GM19099 (cell line): ENCODE measurements around the gene GPR132.

Experiments
- POLR2A ChIP-seq: IDR thresholded peaks from 3 replicates; pipeline ENCODE4 v1.6.1; 2011; ENCODE audit warnings: low read depth; ENCODE audit not compliant: insufficient read length; ENCODE audit errors: extremely low read depth

The GPR132 gene

DNA sequence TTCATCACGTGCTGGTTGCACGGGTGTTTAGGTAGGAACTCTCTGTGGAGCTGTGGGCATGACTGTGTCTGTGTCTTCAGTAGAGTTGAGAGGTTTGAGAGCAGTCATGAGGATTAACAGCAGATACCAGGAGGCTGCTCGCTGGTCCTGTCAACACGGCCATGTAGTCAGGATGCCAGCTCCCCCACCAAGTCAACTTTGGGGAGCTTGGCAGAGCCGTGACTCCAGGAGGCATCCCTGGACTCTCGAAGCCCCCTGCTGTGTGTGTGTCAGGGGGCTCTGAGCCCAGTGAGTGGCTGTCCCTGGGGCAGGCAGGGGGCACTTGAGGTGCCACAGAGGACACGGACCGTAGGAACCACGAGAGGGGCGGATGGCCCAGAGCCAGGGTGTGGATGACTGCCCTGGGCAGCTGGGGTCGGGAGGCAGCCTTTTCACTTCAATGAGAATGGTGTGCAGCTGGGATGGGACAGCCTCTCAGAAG is 7.2 kb upstream of the GPR132 start:
- no peak for TF ChIP-seq POLR2A

DNA sequence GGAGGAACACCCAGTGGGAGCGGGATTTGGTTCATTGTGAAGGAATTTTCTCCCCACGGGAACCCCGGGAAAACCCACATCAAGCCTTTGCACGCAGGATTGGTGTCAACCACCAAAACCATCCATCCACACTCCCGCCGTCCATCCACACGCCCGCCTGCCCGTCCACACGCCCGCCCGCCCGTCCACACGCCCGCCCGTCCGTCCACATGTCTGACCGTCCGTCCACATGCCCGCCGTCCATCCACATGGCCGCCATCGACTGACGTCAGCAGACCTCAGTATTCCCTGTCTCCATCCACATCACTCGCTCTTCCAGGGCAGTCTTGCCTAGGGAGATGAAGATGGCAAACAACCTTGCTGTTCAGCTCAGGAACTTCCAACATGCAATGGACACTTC is 6.7 kb upstream of the GPR132 start:
- TF ChIP-seq POLR2A = no peak

DNA sequence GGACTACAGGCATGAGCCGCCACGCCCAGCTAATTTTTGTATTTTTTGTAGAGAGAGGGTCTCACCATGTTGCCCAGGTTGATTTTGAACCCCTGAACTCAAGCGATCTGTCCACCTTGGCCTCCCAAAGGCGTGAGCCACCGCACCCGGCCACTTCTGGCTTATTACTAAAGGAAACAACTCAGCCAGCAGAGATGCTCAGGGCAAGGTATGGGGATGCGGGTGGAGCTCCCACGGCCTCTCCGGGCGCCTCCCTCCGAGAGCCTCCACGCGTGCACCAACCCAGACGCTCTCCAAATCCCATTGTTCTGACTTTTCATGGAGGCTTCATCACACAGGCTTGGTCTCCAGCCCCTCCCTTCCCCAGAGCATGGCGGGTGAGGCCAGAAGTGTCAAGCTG is 6.1 kb upstream of the GPR132 start:
- no peak for TF ChIP-seq POLR2A

DNA sequence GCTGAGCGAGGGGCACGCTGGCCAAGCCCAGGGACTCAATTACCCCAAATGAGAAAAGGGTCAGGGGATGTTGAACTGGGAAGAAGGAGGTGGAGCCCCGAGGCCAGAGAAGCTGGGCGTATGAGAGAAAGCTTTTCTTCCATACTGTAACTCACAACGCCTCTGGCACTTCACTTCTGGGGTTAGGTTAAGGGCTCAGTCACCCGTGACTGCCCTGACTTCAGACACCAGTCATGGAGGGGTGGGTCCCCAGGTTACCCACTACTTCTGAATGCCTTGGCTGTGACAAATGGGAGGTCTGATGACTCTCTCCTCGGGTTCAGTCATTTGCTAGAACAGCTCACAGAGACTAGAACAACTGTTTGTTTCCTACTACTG is 5.5 kb upstream of the GPR132 start:
- TF ChIP-seq POLR2A = peak; percentile 35

DNA sequence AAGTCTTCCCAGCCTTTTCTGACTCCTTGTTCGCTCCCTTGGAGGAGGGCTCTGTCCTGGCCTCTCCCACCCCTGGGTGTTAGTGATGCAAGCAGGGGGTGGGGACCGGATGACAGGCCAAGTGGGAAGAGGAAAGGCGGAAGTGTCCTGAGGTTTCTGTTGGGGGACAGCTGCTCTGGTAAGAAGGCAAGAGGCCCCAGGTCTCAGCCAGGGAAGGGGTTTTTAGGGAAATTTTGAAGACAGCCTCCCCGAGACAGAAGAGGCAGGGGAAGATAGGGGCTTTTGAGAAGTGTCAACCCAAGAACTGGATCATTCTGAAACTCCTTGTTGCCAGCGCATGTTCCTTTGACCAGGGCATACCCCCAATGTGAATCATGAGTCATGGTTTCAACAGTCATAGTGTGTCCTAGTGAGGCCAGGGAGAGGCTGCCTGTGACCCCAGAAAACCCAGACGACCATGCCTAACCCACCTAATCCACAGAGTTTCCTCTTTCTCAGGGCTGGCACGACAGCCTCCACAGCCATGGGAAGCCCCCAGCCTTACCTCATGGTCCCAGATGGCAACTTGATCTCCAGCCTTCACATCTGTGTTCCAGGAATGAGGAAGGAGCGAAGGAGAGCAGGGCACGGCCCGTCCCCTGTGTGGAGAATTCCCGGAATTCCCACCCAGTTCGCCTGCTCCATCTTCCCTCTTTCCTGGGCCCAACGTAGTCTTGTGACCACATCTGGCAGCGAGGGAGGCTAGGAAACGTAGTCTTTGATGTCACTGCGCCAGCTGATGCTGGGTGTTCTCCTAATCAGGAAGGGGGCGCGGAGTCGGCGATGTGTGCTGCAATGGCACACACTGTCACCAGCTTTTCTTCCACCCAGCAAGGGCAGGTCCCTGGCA is 4.9 kb upstream of the GPR132 start:
- peak; percentile 29 for TF ChIP-seq POLR2A

DNA sequence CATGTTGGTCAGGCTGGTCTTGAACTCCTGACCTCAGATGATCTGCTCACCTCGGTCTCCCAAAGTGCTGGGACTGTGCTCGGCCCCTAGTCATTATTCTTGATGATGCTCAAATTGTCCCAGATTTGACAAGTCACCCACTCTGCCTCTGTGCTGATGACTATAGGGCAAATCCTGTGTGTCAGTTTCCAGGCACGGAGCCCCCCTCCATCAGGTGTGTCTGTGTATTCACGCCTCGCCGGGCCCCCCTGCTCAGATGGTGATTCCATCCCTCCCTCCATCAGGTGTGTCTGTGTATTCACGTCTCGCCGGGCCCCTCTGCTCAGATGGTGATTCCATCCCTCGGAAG is 4.3 kb upstream of the GPR132 start:
- TF ChIP-seq POLR2A = no peak

DNA sequence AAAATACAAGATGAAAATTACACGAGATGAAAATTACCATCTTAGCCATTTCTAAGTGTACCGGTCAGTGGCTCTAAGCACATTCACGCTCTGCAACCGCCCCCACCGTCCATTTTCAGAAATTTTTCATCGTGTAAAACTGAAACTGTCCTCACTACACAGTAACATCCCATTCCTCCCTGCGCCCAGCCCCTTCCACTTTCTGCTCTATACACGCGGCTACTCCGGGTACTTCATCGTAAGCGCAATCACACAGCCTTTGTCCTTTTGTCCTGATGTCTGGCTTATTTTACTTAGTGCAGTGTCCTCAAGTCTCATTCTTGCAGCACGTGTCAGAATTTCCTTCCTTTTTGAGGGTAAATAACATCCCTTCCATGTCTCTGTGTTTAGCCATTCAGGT is 3.6 kb upstream of the GPR132 start:
- peak; percentile 48 for TF ChIP-seq POLR2A

DNA sequence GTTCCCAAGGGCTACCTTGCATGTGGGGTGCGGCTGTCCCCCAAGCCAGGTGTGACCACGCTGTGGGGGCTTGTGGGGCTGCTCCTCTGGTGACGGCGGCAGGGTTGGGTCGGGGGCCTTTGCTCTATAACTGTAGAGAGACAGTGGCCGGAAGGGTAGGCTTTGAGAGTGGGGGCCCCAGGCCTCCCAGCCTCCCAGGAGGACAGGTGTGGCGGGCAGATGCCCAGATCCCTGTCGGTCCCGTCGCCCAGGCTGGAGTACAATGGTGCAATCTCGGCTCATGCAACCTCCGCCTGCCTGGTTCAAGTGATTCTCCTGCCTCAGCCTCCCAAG is 2.7 kb upstream of the GPR132 start:
- no peak for TF ChIP-seq POLR2A

DNA sequence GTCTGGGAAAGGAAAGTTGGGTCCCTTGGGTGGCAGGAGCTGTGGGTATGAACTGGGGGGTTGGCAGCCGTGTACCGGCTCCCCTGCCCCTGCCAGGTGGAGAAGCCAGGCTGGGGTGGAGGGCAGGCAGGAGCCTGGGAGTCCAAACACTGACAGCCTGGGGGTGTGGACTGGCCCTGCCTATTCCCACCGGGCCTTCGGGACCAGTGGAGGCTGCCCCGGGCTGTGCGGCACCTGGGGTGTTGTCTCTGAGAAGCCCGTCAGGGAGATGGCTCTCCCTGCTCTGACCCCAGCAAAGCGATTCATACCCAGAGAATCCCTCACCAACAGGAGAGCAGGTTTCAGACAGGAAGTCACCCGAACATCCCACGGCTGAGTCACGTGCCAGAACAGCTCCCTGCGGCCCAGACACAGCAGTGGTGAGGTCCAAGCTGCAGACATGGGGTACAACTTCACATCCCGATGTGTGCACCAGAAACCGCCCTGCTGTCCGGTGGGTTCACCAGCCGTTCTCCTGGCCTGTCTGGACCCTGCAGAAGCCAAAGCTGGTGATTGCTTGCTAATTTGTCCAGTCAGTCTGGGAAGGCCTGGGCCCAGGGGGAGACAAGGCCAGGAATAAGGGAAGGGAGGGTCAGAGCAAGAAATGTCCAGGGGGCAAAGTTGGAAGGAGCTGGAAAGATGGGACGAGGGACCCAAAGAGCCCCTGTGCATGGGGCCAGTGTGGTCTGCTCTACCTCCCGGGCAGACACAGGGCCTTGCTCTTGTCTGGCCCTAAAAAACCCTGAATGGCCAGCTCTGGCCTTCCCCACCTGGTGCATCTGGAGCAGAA is 2.1 kb upstream of the GPR132 start:
- peak; percentile 57 for TF ChIP-seq POLR2A

DNA sequence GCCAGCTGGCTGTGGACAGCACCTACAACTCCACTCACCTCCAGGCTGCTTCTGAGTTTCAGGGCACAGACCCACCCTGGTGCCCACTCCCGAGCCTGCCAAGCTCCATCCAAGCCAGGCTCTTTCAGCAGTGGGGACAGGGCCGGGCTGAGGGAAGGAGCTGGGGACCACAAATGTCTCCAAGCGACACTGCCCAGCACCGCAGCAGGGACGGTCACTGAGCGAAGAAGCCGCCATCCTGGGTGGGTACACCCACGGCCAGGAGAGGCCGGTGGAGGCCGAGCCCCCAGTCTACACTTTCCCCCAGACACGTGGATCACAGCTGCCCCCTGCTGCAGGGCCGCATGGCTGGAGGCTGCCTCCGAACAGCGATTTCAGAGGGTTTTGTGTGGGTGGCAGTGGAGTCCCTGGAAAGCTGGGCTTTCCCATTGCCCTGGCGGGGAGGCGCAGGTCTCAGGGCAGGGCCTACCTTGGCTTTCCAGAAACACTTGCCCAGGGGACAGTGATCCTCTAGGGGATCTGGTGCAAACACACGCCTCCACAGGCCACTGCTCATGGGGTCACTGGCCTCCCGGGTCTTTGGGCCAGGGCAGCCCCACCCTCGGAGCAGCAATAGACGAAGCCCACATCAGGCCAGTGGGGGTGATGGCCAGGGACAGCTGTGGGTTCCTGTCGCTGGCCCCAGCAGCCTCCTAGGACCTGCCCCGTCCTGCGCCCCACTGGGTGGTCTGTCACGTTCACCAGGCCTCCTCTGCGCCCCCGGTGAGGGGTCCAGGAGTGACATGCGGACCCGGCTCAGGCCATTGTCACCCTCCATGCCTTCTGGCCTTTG is 1.2 kb upstream of the GPR132 start:
- TF ChIP-seq POLR2A = peak; percentile 44

DNA sequence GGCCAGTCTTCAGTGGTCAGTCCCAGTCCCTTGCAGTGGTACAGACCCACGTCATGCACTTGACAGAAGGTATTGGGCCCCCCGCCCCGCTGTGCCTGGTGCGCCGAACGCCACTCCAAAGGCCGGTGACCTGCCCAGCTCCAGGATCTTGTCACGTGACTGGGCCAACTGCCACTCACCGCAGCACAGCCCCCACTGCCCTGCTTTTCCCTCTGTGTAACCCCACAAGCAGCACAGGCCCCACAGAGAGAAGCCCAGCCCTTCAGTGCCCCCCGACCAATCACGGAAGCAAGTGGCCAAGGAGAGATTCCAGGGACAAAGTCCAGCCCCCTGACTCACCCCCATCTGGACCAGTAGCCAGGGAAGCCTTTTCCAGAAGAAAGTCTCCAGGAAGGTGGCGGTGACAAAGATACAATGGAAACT is 498 bp downstream of the GPR132 start:
- no peak for TF ChIP-seq POLR2A

DNA sequence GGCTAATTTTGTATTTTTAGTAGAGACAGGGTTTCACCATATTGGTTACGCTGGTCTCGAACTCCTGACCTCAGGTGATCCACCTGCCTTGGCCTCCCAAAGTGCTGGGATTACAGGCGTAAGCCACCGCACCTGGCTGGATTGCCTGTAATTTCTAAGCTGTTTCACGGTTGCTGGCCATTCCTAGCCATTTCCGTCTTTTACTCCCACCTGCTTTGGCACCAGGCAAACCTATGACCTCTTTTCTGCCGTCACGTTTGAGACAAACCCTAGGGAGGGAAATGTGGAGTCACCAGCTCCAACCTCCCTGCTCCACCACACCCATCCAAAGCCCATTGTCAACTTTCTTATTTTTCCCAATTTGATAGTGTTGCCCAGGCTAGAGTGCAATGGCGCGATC is 1.2 kb downstream of the GPR132 start:
- TF ChIP-seq POLR2A = no peak

DNA sequence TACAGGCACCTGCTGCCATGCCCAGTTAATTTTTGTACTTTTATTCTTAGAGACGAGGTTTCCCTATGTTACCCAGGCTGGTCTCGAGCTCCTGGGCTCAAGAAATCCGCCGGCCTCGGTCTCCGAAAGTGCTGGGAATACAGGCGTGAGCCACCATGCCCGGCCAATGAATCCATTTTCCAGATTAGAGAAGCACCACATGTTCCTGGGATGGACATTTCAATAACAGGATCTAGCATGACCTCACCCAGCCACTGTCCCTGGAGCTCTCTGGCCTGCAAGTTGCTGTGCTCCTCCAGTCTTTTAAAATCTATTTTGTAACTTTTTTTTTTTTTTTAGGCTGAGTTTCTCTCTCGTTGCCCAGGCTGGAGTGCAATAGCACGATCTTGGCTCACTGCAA is 2.2 kb downstream of the GPR132 start:
- peak; percentile 26 for TF ChIP-seq POLR2A

DNA sequence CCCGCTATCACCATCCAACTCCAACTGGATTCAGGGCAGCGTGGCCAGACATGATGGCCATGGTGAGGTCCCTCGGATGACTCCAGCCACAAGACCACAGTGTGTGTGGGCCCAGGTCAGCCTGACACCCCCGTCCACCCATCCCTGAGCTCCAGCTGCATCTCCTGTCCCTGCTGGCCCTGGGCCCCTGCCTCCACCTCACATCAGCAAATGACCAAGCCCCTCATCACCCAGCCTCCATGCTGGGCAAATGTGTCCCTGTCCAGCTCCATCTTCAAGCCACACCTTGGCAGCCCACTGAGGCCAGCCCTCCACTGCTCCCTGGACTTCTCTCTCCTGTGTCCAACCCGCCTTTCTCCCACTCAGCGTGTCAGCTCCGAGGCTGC is 3.2 kb downstream of the GPR132 start:
- TF ChIP-seq POLR2A = no peak

DNA sequence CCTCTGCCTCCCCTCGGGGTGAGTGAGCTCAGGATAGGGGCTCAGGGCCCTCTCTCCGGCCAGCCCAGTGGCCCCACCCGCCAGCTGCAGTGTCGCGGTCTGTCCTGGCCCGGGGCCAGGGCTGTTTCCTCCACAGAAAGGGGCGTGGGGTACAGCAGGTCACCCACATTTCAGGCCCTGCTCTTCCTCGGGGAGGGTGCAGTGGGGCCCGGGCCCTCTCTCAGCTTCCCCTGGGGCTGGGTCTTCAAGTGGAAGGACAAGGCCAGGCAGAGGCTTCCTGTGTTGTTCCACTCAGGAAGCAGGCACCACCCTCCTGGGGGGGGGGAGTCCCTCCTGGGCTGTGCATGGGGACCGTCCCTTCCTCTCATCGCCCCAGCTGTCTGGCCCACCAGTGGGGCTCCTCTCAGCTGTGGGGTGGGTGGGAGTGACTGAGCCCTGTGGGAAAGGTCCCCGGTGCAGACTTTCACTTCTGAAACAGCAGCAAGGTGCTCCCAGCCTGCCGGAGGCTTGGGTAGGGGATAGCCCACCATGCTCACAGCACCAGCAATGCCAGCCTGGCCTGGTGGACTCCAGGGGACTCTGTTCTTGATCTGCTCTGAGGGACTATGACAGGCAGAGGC is 3.7 kb downstream of the GPR132 start:
- TF ChIP-seq POLR2A = peak; percentile 43

DNA sequence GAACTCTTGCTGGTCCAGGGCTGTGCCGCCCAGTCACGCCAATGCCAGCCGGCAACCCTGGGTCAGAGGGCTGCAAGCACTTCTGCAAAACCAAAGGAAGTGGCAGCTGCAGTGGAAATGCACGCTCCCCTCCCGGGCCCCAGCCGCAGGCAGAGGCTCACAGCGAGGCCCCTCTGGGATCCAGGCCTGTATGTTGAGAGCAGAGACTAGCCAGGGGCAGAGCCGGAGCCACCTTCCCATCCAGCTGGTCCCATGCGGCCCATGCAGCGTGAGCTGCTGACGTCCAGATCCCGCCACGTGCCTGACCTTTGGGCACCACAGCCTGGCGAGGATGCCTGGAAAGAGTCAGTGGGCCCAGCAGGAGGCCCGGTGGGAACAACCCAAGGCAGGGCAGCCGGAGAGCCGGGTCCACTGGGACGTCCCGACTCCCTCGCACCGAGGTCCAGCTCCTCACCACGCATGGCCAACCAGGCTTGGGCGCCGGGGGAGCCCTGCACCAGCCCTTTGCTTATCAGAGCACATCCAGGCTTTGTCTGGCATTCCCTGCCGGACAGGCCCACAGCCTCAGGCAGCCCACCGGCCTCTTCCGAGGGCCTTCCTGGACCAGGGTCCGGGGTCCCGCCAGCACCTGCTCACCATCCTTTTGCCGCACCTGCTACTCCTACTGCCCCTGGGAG is 4.3 kb downstream of the GPR132 start:
- TF ChIP-seq POLR2A = peak; percentile 45
